Gastroesophageal sphincter (tissue), 4 donors: ENCODE data around the gene PPARG. TPM values are rescaled to one million over a fixed set of nuclear protein-coding genes. Genes with fewer than 3 reads are reported as not detected.
"Not testable (repeated sequence)": the region's sequence is repeated elsewhere in the genome, so short reads cannot be mapped to it uniquely, and the experiment has no call there.

ENCODE experiments used
- ATAC-seq: fragments of 150-250 bp; one replicate; pipeline ENCODE4 v1.9.1; 2016; ENCODE audit warnings: mild to moderate bottlenecking, moderate library complexity
- H3K27ac ChIP-seq, 4 donors: fragments of 200-600 bp; sonication (generic) in 3 of 4; 1 replicate in 3 of 4; 2 replicates in 1 of 4; pipeline ENCODE4 v1.5.1; 2016 to 2019
- H3K27me3 ChIP-seq: fragments of 200-600 bp; sonication (generic); one replicate; pipeline ENCODE4 v1.5.1; 2019
- H3K36me3 ChIP-seq, 2 donors: fragments of 200-600 bp; sonication (generic); one replicate each; pipeline ENCODE4 v1.5.1; 2019; ENCODE audit warnings: control low read depth in 1 of 2
- H3K4me1 ChIP-seq, 3 donors: fragments of 200-600 bp; sonication (generic); 1 replicate in 2 of 3; 2 replicates in 1 of 3; pipeline ENCODE4 v1.5.1; 2016 to 2019; ENCODE audit warnings: control low read depth in 2 of 3
- H3K4me3 ChIP-seq, 2 donors: fragments of 200-600 bp; sonication (generic); one replicate each; pipeline ENCODE4 v1.5.1; 2019; ENCODE audit warnings: mild to moderate bottlenecking in 1 of 2, moderate library complexity in 1 of 2
- H3K9me3 ChIP-seq, 3 donors: fragments of 200-600 bp; sonication (generic); one replicate each; pipeline ENCODE4 v1.5.1; 2017 to 2019; ENCODE audit warnings: control low read depth in 2 of 3
- CTCF ChIP-seq, 4 experiments: fragments of 200-600 bp in 2 of 4; fragments of 450-650 bp in 2 of 4; sonication (generic) in 1 of 4; IDR thresholded peaks; one replicate each; pipeline ENCODE4 v1.5.1; 2017 to 2019; ENCODE audit warnings: antibody characterized with exemption in 4 of 4, mild to moderate bottlenecking in 2 of 4, moderate library complexity in 2 of 4
- EP300 ChIP-seq: sonication (generic); formaldehyde crosslinking; IDR thresholded peaks from one replicate; pipeline ENCODE4 v1.6.1; 2017; ENCODE audit warnings: antibody characterized with exemption, mild to moderate bottlenecking
- POLR2A ChIP-seq, 2 donors: fragments of 450-650 bp; IDR thresholded peaks; one replicate each; pipeline ENCODE4 v1.6.1; 2017; ENCODE audit warnings: antibody characterized with exemption in 2 of 2, mild to moderate bottlenecking in 2 of 2, moderate library complexity in 1 of 2
- POLR2AphosphoS5 ChIP-seq: sonication (generic); formaldehyde crosslinking; IDR thresholded peaks from one replicate; pipeline ENCODE4 v1.6.1; 2017; ENCODE audit warnings: antibody characterized with exemption
- WGBS, 2 donors: methylation state at CpG; one replicate each; pipeline ENCODE4 v1.1.5; 2018; ENCODE audit warnings: low coverage in 1 of 2; 5-methylcytosine and 5-hydroxymethylcytosine counted together
- total RNA-seq, 4 donors: library from RNA; depleted of rRNA; stranded (reverse); fragments of >200 nt; gene quantifications; one replicate each; pipeline ENCODE4 v1.1.0, GENCODE V29; 2016

The PPARG gene
- total RNA-seq, 4 donors from 2014 or later, result 3.9 to 14.9 (median 9.3) TPM

- Histone ChIP-seq H3K36me3 (no peaks in the 10 kb centered on the region), H3K27ac (no peak overlapping the region), H3K4me1 (no peaks in the 10 kb centered on the region), H3K9me3 (no peaks in the 10 kb centered on the region), H3K4me3 (no peak overlapping the region), H3K27me3 (no peaks in the 10 kb centered on the region)
- WGBS, 2 donors, result 82 to 87% methylated on average over 2 of the region's 2 CpGs
- TF ChIP-seq POLR2AphosphoS5 (no peak), POLR2A (IDR thresholded peaks at IDR 0.05) (no peak), EP300 (no peak), CTCF (IDR thresholded peaks at IDR 0.05) (no peak)
- ATAC-seq, result no peak
Observed at GRCh38 chr3:12383218-12383617, 94.3 kb downstream of the PPARG start.

GRCh38 chr3:12384451-12385233 is 95.8 kb downstream of the PPARG start:
- 62 to 67% methylated on average over 1 of the region's 1 CpG for WGBS, 2 donors
- no peak for TF ChIP-seq CTCF (IDR thresholded peaks at IDR 0.05)
- no peak for TF ChIP-seq EP300
- TF ChIP-seq POLR2AphosphoS5, result no peak
- TF ChIP-seq POLR2A (IDR thresholded peaks at IDR 0.05), result no peak
- H3K4me3 ChIP-seq, result no peak overlapping the region
- no peaks in the 10 kb centered on the region for H3K4me1 ChIP-seq
- H3K36me3 ChIP-seq, result no peaks in the 10 kb centered on the region
- no peak overlapping the region for H3K27ac ChIP-seq
- H3K9me3 ChIP-seq, result no peaks in the 10 kb centered on the region
- no peak for ATAC-seq
- H3K27me3 ChIP-seq, result no peaks in the 10 kb centered on the region

- H3K36me3 ChIP-seq, H3K4me1 ChIP-seq, H3K27me3 ChIP-seq, H3K4me3 ChIP-seq, H3K27ac ChIP-seq, ATAC-seq, H3K9me3 ChIP-seq: not testable (repeated sequence)
- WGBS, 2 donors, result 79 to 82% methylated on average over 4 of the region's 4 CpGs
Observed at GRCh38 chr3:12386514-12387291, 97.8 kb downstream of the PPARG start.

GRCh38 chr3:12388185-12388584 is 99.3 kb downstream of the PPARG start:
- Histone ChIP-seq H3K36me3 (no peaks in the 10 kb centered on the region), H3K27me3 (no peaks in the 10 kb centered on the region), H3K9me3 (no peaks in the 10 kb centered on the region), H3K27ac (no peak overlapping the region), H3K4me1 (no peaks in the 10 kb centered on the region), H3K4me3 (no peak overlapping the region)
- WGBS, 2 donors, result 100% methylated on average over 1 of the region's 1 CpG
- TF ChIP-seq POLR2AphosphoS5 (no peak), EP300 (no peak)
- ATAC-seq, result no peak

GRCh38 chr3:12392101-12392878 is 103.4 kb downstream of the PPARG start:
- no peak for TF ChIP-seq POLR2AphosphoS5
- no peak for TF ChIP-seq POLR2A (IDR thresholded peaks at IDR 0.05)
- TF ChIP-seq CTCF (IDR thresholded peaks at IDR 0.05), result no peak
- TF ChIP-seq EP300, result no peak
- Histone ChIP-seq H3K4me3 (no peak overlapping the region), H3K27me3 (no peaks in the 10 kb centered on the region), H3K27ac (no peak overlapping the region), H3K9me3 (no peaks in the 10 kb centered on the region), H3K4me1 (no peaks in the 10 kb centered on the region), H3K36me3 (no peaks in the 10 kb centered on the region)
- ATAC-seq, result no peak
- 54 to 62% methylated on average over 8 of the region's 8 CpGs for WGBS, 2 donors
